ENCODE results near the gene YLPM1. TPM values are rescaled to one million over a fixed set of nuclear protein-coding genes. Genes with fewer than 3 reads are reported as not detected.

The YLPM1 gene
- total RNA-seq, 1 donor from 2014 or later: 53.0 TPM

GRCh38 chr14:74765721-74766120, 2.6 kb downstream of the YLPM1 start:
- TF ChIP-seq, protein P1, sequence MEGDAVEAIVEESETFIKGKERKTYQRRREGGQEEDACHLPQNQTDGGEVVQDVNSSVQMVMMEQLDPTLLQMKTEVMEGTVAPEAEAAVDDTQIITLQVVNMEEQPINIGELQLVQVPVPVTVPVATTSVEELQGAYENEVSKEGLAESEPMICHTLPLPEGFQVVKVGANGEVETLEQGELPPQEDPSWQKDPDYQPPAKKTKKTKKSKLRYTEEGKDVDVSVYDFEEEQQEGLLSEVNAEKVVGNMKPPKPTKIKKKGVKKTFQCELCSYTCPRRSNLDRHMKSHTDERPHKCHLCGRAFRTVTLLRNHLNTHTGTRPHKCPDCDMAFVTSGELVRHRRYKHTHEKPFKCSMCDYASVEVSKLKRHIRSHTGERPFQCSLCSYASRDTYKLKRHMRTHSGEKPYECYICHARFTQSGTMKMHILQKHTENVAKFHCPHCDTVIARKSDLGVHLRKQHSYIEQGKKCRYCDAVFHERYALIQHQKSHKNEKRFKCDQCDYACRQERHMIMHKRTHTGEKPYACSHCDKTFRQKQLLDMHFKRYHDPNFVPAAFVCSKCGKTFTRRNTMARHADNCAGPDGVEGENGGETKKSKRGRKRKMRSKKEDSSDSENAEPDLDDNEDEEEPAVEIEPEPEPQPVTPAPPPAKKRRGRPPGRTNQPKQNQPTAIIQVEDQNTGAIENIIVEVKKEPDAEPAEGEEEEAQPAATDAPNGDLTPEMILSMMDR (IDR thresholded peaks at IDR 0.05): no peak
- no peak for ATAC-seq
- no peak for DNase-seq
- H3K27me3 ChIP-seq: no peaks in the 10 kb centered on the region
- no peaks in the 10 kb centered on the region for H3K9me3 ChIP-seq
- peak overlapping the region; percentile 81 for H3K4me3 ChIP-seq
- H3K36me3 ChIP-seq: no peaks in the 10 kb centered on the region
- intact Hi-C loops (cut with DNase I): no loop called here
- no peak overlapping the region for H3K27ac ChIP-seq
- H3K4me1 ChIP-seq: peaks cover 45% of the 10 kb centered on the region

GRCh38 chr14:74771399-74771798, 8.3 kb downstream of the YLPM1 start:
- peaks cover 27% of the 10 kb centered on the region for H3K4me1 ChIP-seq
- no peak overlapping the region for H3K27ac ChIP-seq
- no peaks in the 10 kb centered on the region for H3K9me3 ChIP-seq
- no peak for ATAC-seq
- DNase-seq: no peak
- H3K4me3 ChIP-seq: no peak overlapping the region
- no peaks in the 10 kb centered on the region for H3K27me3 ChIP-seq
- TF ChIP-seq, protein P1 (IDR thresholded peaks at IDR 0.05): no peak
- peaks cover 4% of the 10 kb centered on the region for H3K36me3 ChIP-seq
- intact Hi-C loops (cut with DNase I): no loop called here

DNA sequence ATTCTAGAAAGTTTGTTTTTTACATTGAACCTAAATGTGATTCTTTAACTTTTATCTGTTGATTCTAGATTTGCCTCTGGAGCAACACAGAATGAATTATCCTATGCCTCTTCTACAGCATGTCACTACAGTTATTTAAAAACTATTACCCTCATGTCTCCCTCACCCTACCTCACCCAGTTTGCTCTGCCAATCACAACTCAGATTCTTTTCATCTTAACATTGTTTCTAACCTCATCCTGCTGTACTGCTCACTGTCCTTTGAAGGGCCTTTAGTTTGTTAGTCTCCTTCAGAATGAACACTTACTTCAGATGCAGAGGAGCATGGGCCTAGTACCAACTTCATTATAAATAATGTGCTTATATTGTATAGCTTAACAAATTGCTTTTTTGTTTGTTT, 21.5 kb downstream of the YLPM1 start:
- no peak overlapping the region for H3K27ac ChIP-seq
- intact Hi-C loops (cut with DNase I): no loop called here
- no peak overlapping the region for H3K4me3 ChIP-seq
- no peak for DNase-seq
- ATAC-seq: no peak
- peaks cover 72% of the 10 kb centered on the region for H3K36me3 ChIP-seq
- no peaks in the 10 kb centered on the region for H3K9me3 ChIP-seq
- H3K4me1 ChIP-seq: no peaks in the 10 kb centered on the region
- TF ChIP-seq, protein P1 (IDR thresholded peaks at IDR 0.05): no peak
- no peaks in the 10 kb centered on the region for H3K27me3 ChIP-seq

DNA sequence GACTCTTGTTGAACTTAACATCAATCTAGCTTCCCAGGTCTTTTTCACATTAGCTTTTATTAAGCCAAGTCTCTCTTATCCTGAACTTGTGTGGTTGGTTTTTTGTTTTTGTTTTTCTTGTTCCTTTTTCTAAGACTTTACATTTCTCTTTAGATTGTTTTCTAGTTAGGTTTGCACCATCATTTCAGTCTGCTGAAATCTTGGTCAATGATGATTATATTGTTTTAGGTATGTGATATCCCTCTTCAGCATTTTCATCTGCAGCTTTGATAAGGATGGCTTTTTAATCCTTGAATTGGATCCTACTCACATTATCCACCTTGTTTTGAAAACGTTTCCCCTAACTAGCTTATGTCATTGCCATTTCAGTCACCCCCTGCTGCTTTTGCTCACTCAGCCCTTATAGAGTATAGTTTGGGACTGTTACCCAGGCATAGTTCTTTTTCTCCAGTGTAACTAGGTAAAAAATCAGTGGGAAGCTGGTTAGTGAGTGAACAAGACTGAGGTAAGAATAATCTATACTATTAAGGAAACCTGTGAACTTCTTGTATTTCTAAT, 22.0 kb downstream of the YLPM1 start:
- DNase-seq: no peak
- no peaks in the 10 kb centered on the region for H3K9me3 ChIP-seq
- no peaks in the 10 kb centered on the region for H3K27me3 ChIP-seq
- no peak overlapping the region for H3K27ac ChIP-seq
- intact Hi-C loops (cut with DNase I): no loop called here
- H3K36me3 ChIP-seq: peaks cover 67% of the 10 kb centered on the region
- no peaks in the 10 kb centered on the region for H3K4me1 ChIP-seq
- TF ChIP-seq, protein P1 (IDR thresholded peaks at IDR 0.05): no peak
- ATAC-seq: no peak
- H3K4me3 ChIP-seq: no peak overlapping the region

DNA sequence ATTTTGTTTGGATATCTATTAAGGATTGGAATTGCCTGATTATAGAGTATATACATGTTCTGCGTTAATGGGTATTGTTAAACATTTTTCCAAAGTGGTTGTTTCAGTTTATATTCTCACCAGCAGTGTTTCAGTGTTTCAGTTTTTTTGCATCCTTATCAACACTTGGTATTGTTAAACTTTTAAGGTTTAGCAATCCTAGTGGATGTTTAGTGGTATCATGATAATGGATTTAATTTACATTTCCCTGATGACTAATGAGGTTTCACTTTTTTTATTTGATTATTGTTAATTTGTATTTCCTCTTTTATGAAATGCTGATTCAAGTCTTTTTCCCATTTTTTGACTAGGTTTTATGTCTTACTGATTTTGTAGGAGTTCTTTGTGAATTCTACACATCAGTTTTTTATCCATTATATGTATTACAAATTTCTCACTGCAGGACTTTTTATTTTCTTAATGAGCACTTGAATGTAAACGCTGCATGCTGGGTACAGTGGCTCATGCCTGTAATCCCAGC, 23.7 kb downstream of the YLPM1 start:
- peaks cover 50% of the 10 kb centered on the region for H3K36me3 ChIP-seq

More for the DNA sequence above, 23.7 kb downstream of the YLPM1 start:
- Histone ChIP-seq H3K27ac (no peak overlapping the region), H3K27me3 (no peaks in the 10 kb centered on the region), H3K4me1 (no peaks in the 10 kb centered on the region), H3K4me3 (no peak overlapping the region), H3K9me3 (no peaks in the 10 kb centered on the region)
- ATAC-seq: no peak
- intact Hi-C loops (cut with DNase I): no loop called here
- no peak for DNase-seq
- TF ChIP-seq, protein P1 (IDR thresholded peaks at IDR 0.05): no peak

All from upper lobe of right lung (tissue), 1 donor.